Activated CD4-positive, alpha-beta T cell treated with anti-CD3 and anti-CD28 coated beads, Interleukin-2, amount 50 U/mL, for 48 hours (primary cell): ENCODE data around the gene CCDC3.
A peak's percentile ranks its signal among the peaks of the same experiment; 100 is the strongest.
"Not testable (repeated sequence)": the region's sequence is repeated elsewhere in the genome, so short reads cannot be mapped to it uniquely, and the experiment has no call there.

Experiments
- DNase-seq, 2 experiments: peaks; one replicate each; pipeline ENCODE4 v3.0.0-alpha.2; 2020

Gene CCDC3

GRCh38 chr10:13001041-13001886, at the start of gene CCDC3:
TSS of gene CCDC3 (minus strand) at chr10:13001713. CDS start at chr10:13001570, 143 bp downstream.
- peak; percentile 18 to 28 for DNase-seq

- DNase-seq, result no peak
Measured at GRCh38 chr10:13051126-13051694, 49.7 kb upstream of the CCDC3 start.

GRCh38 chr10:13049774-13050420, 48.4 kb upstream of the CCDC3 start:
- no peak for DNase-seq

GRCh38 chr10:13048762-13049161, 47.2 kb upstream of the CCDC3 start:
- DNase-seq, result no peak

GRCh38 chr10:13047529-13048206, 46.2 kb upstream of the CCDC3 start:
- DNase-seq, result no peak

GRCh38 chr10:13046851-13047528, 45.5 kb upstream of the CCDC3 start:
- no peak for DNase-seq

- DNase-seq, result no peak
Measured at GRCh38 chr10:13043520-13043919, 42.0 kb upstream of the CCDC3 start.

- DNase-seq, result no peak
Measured at GRCh38 chr10:13039761-13040160, 38.2 kb upstream of the CCDC3 start.

- no peak for DNase-seq
Measured at GRCh38 chr10:13038391-13038790, 36.9 kb upstream of the CCDC3 start.

- no peak for DNase-seq
Measured at GRCh38 chr10:13037832-13038231, 36.3 kb upstream of the CCDC3 start.

- DNase-seq, result no peak
Measured at GRCh38 chr10:13036841-13037240, 35.3 kb upstream of the CCDC3 start.

- DNase-seq, result not testable (repeated sequence)
Measured at GRCh38 chr10:13035731-13036130, 34.2 kb upstream of the CCDC3 start.

GRCh38 chr10:13026873-13027272, 25.4 kb upstream of the CCDC3 start:
- DNase-seq, result no peak

GRCh38 chr10:13023754-13024153, 22.2 kb upstream of the CCDC3 start:
- DNase-seq, result no peak

GRCh38 chr10:13019280-13019679, 17.8 kb upstream of the CCDC3 start:
- DNase-seq, result peak; percentile 3 to 12

- no peak for DNase-seq
Measured at GRCh38 chr10:13018171-13018570, 16.7 kb upstream of the CCDC3 start.

- no peak for DNase-seq
Measured at GRCh38 chr10:13016886-13017285, 15.4 kb upstream of the CCDC3 start.

- DNase-seq, result no peak
Measured at GRCh38 chr10:13016426-13016825, 14.9 kb upstream of the CCDC3 start.

- no peak for DNase-seq
Measured at GRCh38 chr10:13006037-13006436, 4.5 kb upstream of the CCDC3 start.

- DNase-seq, result no peak
Measured at GRCh38 chr10:13003759-13004158, 2.2 kb upstream of the CCDC3 start.

- no peak for DNase-seq
Measured at GRCh38 chr10:13003004-13003403, 1.5 kb upstream of the CCDC3 start.

GRCh38 chr10:13001887-13002212, 337 bp upstream of the CCDC3 start:
- no peak for DNase-seq

- DNase-seq, result no peak
Measured at GRCh38 chr10:13000431-13000830, 1.1 kb downstream of the CCDC3 start.
